ENCODE measurements around the gene OTOG. TPM values are rescaled to one million over a fixed set of nuclear protein-coding genes. Genes with fewer than 3 reads are reported as not detected.

The OTOG gene
- total RNA-seq, 1 experiment from 2014 or later: not detected

- H3F3A ChIP-seq (ENCODE audit: low read length, unreplicated experiment): no peaks in the 10 kb centered on the region
- no peak overlapping the region for H3K27ac ChIP-seq (ENCODE audit: low read length)
- no peaks in the 10 kb centered on the region for H3K36me3 ChIP-seq (ENCODE audit: low read depth, low read length)
- H2AFZ ChIP-seq (ENCODE audit: low read length): no peak overlapping the region
- intact Hi-C loops (cut with micrococcal nuclease): no loop called here
- no peak overlapping the region for H3K4me2 ChIP-seq (ENCODE audit: low read length)
- ATAC-seq (no peak), DNase-seq (no peak)
- no peaks in the 10 kb centered on the region for H4K20me1 ChIP-seq (ENCODE audit: low read length)
- no peaks in the 10 kb centered on the region for H3K9me2 ChIP-seq (replicated peaks; ENCODE audit: low read length)
- no TSS peak for BruUV-seq (replicated peaks)
- POLR2A ChIA-PET (ENCODE audit: unreplicated experiment): no interaction called here
- H3K27me3 ChIP-seq (ENCODE audit: low read length): peaks cover 24% of the 10 kb centered on the region
- H3K4me1 ChIP-seq (ENCODE audit: insufficient read depth, low read length): no peaks in the 10 kb centered on the region
- H3K79me2 ChIP-seq (ENCODE audit: low read length): no peaks in the 10 kb centered on the region
- no peak for TF ChIP-seq CTCF (conservative IDR thresholded peaks at IDR 0.05; ENCODE audit: low read depth, low read length)
- no peak for TF ChIP-seq EZH2phosphoT487 (IDR thresholded peaks at IDR 0.05; ENCODE audit: borderline replicate concordance, low read length)
- TF ChIP-seq EZH2 (IDR thresholded peaks at IDR 0.05; ENCODE audit: low read length, unreplicated experiment): no peak
- CTCF ChIA-PET: no interaction called here
- no peak overlapping the region for H3K9ac ChIP-seq (ENCODE audit: low read length)
- H3K9me3 ChIP-seq (ENCODE audit: low read length): no peaks in the 10 kb centered on the region
- no peak overlapping the region for H3K4me3 ChIP-seq (ENCODE audit: low read length)
These were observed 87.9 kb downstream of the OTOG start for GRCh38 chr11:17634776-17635550.

- no peaks in the 10 kb centered on the region for H3K9me3 ChIP-seq (ENCODE audit: low read length)
- ChIA-PET CTCF (no interaction called here), POLR2A (ENCODE audit: unreplicated experiment) (no interaction called here)
- H3K4me1 ChIP-seq (ENCODE audit: insufficient read depth, low read length): no peaks in the 10 kb centered on the region
- no peaks in the 10 kb centered on the region for H3K36me3 ChIP-seq (ENCODE audit: low read depth, low read length)
- H3K27ac ChIP-seq (ENCODE audit: low read length): no peak overlapping the region
- TF ChIP-seq EZH2phosphoT487 (IDR thresholded peaks at IDR 0.05; ENCODE audit: borderline replicate concordance, low read length) (no peak), CTCF (conservative IDR thresholded peaks at IDR 0.05; ENCODE audit: low read depth, low read length) (no peak; the same call in 1 of the 2 replicates), EZH2 (IDR thresholded peaks at IDR 0.05; ENCODE audit: low read length, unreplicated experiment) (no peak)
- no peak for ATAC-seq
- BruUV-seq (replicated peaks): no TSS peak
- H2AFZ ChIP-seq (ENCODE audit: low read length): no peak overlapping the region
- H4K20me1 ChIP-seq (ENCODE audit: low read length): no peaks in the 10 kb centered on the region
- no peaks in the 10 kb centered on the region for H3F3A ChIP-seq (ENCODE audit: low read length, unreplicated experiment)
- peaks cover 21% of the 10 kb centered on the region for H3K27me3 ChIP-seq (ENCODE audit: low read length)
- no peaks in the 10 kb centered on the region for H3K79me2 ChIP-seq (ENCODE audit: low read length)
- intact Hi-C loops (cut with micrococcal nuclease): no loop called here
- no peak for DNase-seq
- H3K9ac ChIP-seq (ENCODE audit: low read length): no peak overlapping the region
- H3K9me2 ChIP-seq (replicated peaks; ENCODE audit: low read length): no peaks in the 10 kb centered on the region
- no peak overlapping the region for H3K4me2 ChIP-seq (ENCODE audit: low read length)
- no peak overlapping the region for H3K4me3 ChIP-seq (ENCODE audit: low read length)
These were observed 88.5 kb downstream of the OTOG start for GRCh38 chr11:17635551-17635938.

GRCh38 chr11:17636721-17637120 lies 89.7 kb downstream of the OTOG start:
- Histone ChIP-seq H3K4me1 (ENCODE audit: insufficient read depth, low read length) (no peaks in the 10 kb centered on the region), H3K79me2 (ENCODE audit: low read length) (no peaks in the 10 kb centered on the region), H3K9me2 (replicated peaks; ENCODE audit: low read length) (no peaks in the 10 kb centered on the region), H3K9ac (ENCODE audit: low read length) (no peak overlapping the region), H4K20me1 (ENCODE audit: low read length) (no peaks in the 10 kb centered on the region), H3K4me3 (ENCODE audit: low read length) (no peak overlapping the region), H3F3A (ENCODE audit: low read length, unreplicated experiment) (no peaks in the 10 kb centered on the region), H3K36me3 (ENCODE audit: low read depth, low read length) (no peaks in the 10 kb centered on the region), H2AFZ (ENCODE audit: low read length) (no peak overlapping the region), H3K27me3 (ENCODE audit: low read length) (peaks cover 21% of the 10 kb centered on the region), H3K9me3 (ENCODE audit: low read length) (no peaks in the 10 kb centered on the region), H3K27ac (ENCODE audit: low read length) (no peak overlapping the region), H3K4me2 (ENCODE audit: low read length) (no peak overlapping the region)
- no peak for TF ChIP-seq EZH2phosphoT487 (IDR thresholded peaks at IDR 0.05; ENCODE audit: borderline replicate concordance, low read length)
- TF ChIP-seq EZH2 (IDR thresholded peaks at IDR 0.05; ENCODE audit: low read length, unreplicated experiment): no peak
- TF ChIP-seq CTCF (conservative IDR thresholded peaks at IDR 0.05; ENCODE audit: low read depth, low read length): no peak
- ATAC-seq (no peak), DNase-seq (no peak)
- intact Hi-C loops (cut with micrococcal nuclease): no loop called here
- no TSS peak for BruUV-seq (replicated peaks)
- CTCF ChIA-PET: no interaction called here
- POLR2A ChIA-PET (ENCODE audit: unreplicated experiment): no interaction called here
